ENCODE results near the gene WDR72. TPM values are rescaled to one million over a fixed set of nuclear protein-coding genes. Genes with fewer than 3 reads are reported as not detected.
"Not testable (repeated sequence)": the region's sequence is repeated elsewhere in the genome, so short reads cannot be mapped to it uniquely, and the experiment has no call there.

The WDR72 gene
- total RNA-seq, 1 donor from 2014 or later: 0.10 TPM

GRCh38 chr15:53713218-53713617 lies 46.2 kb downstream of the WDR72 start:
- ATAC-seq (no peak), DNase-seq (no peak)
- intact Hi-C loops (cut with micrococcal nuclease): no loop called here

GRCh38 chr15:53710906-53711305 lies 48.6 kb downstream of the WDR72 start:
- intact Hi-C loops (cut with micrococcal nuclease): no loop called here
- DNase-seq (no peak), ATAC-seq (no peak)

- no peak for ATAC-seq
- intact Hi-C loops (cut with micrococcal nuclease): no loop called here
- no peak for DNase-seq
Measured at GRCh38 chr15:53709821-53710220, 49.6 kb downstream of the WDR72 start.

GRCh38 chr15:53695365-53695764 lies 64.1 kb downstream of the WDR72 start:
- intact Hi-C loops (cut with micrococcal nuclease): no loop called here
- no peak for DNase-seq
- ATAC-seq: no peak

GRCh38 chr15:53694476-53694874 lies 65.0 kb downstream of the WDR72 start:
- intact Hi-C loops (cut with micrococcal nuclease): no loop called here
- DNase-seq: no peak
- no peak for ATAC-seq

- ATAC-seq: peak; percentile 72
- DNase-seq: peak; percentile 46
- intact Hi-C loops (cut with micrococcal nuclease): no loop called here
Measured at GRCh38 chr15:53693729-53694475, 65.6 kb downstream of the WDR72 start.

- DNase-seq; ATAC-seq; intact Hi-C loops (cut with micrococcal nuclease): not testable (repeated sequence)
Measured at GRCh38 chr15:53684162-53684561, 75.3 kb downstream of the WDR72 start.

- DNase-seq (no peak), ATAC-seq (no peak)
- intact Hi-C loops (cut with micrococcal nuclease): no loop called here
Measured at GRCh38 chr15:53681056-53681455, 78.4 kb downstream of the WDR72 start.

GRCh38 chr15:53675832-53676231 lies 83.6 kb downstream of the WDR72 start:
- intact Hi-C loops (cut with micrococcal nuclease): no loop called here
- DNase-seq (no peak), ATAC-seq (no peak)

GRCh38 chr15:53671545-53671944 lies 87.9 kb downstream of the WDR72 start:
- ATAC-seq: no peak
- intact Hi-C loops (cut with micrococcal nuclease): no loop called here

GRCh38 chr15:53670701-53671100 lies 88.8 kb downstream of the WDR72 start:
- DNase-seq: no peak
- ATAC-seq: no peak
- intact Hi-C loops (cut with micrococcal nuclease): no loop called here

More at GRCh38 chr15:53671545-53671944, 87.9 kb downstream of the WDR72 start:
- no peak for DNase-seq

GRCh38 chr15:53665930-53666329 lies 93.5 kb downstream of the WDR72 start:
- intact Hi-C loops (cut with micrococcal nuclease): no loop called here
- no peak for DNase-seq
- ATAC-seq: no peak

GRCh38 chr15:53658827-53659555 lies 100.5 kb downstream of the WDR72 start:
- ATAC-seq: no peak
- intact Hi-C loops (cut with micrococcal nuclease): no loop called here
- no peak for DNase-seq

- no peak for DNase-seq
- no peak for ATAC-seq
- intact Hi-C loops (cut with micrococcal nuclease): no loop called here
Measured at GRCh38 chr15:53658255-53658654, 101.2 kb downstream of the WDR72 start.

- intact Hi-C loops (cut with micrococcal nuclease): no loop called here
- no peak for ATAC-seq
- no peak for DNase-seq
Measured at GRCh38 chr15:53648934-53649333, 110.5 kb downstream of the WDR72 start.

- DNase-seq: no peak
- ATAC-seq: no peak
- intact Hi-C loops (cut with micrococcal nuclease): no loop called here
Measured at GRCh38 chr15:53644660-53645059, 114.8 kb downstream of the WDR72 start.

- intact Hi-C loops (cut with micrococcal nuclease): no loop called here
- no peak for DNase-seq
- ATAC-seq: no peak
Measured at GRCh38 chr15:53634517-53635106, 124.9 kb downstream of the WDR72 start.

GRCh38 chr15:53627279-53627678 lies 132.2 kb downstream of the WDR72 start:
- intact Hi-C loops (cut with micrococcal nuclease): no loop called here
- no peak for ATAC-seq
- DNase-seq: no peak

- DNase-seq (no peak), ATAC-seq (no peak)
- intact Hi-C loops (cut with micrococcal nuclease): no loop called here
Measured at GRCh38 chr15:53625962-53626845, 133.3 kb downstream of the WDR72 start.
